Measurements from ENCODE around the gene ITGB1. TPM values are rescaled to one million over a fixed set of nuclear protein-coding genes. Genes with fewer than 3 reads are reported as not detected.
A peak's percentile ranks its signal among the peaks of the same experiment; 100 is the strongest.
"Not testable (repeated sequence)": the region's sequence is repeated elsewhere in the genome, so short reads cannot be mapped to it uniquely, and the experiment has no call there.

Gene ITGB1
- total RNA-seq, 1 experiment from 2014 or later, result 169 TPM

- DNase-seq (ENCODE audit: low spot score), result peak; percentile 59
Measured at GRCh38 chr10:32938554-32939061, 19.4 kb downstream of the ITGB1 start.

GRCh38 chr10:32937911-32938424, 20.1 kb downstream of the ITGB1 start:
- DNase-seq (ENCODE audit: low spot score), result no peak

- DNase-seq (ENCODE audit: low spot score), result no peak
Measured at GRCh38 chr10:32932225-32932729, 25.8 kb downstream of the ITGB1 start.

- no peak for DNase-seq (ENCODE audit: low spot score)
Measured at GRCh38 chr10:32931593-32931992, 26.4 kb downstream of the ITGB1 start.

- DNase-seq (ENCODE audit: low spot score), result no peak
Measured at GRCh38 chr10:32930036-32930435, 28.0 kb downstream of the ITGB1 start.

- no peak for DNase-seq (ENCODE audit: low spot score)
Measured at GRCh38 chr10:32929634-32930033, 28.4 kb downstream of the ITGB1 start.

GRCh38 chr10:32927750-32928149, 30.3 kb downstream of the ITGB1 start:
- no peak for DNase-seq (ENCODE audit: low spot score)

GRCh38 chr10:32923849-32924248, 34.2 kb downstream of the ITGB1 start:
- no peak for DNase-seq (ENCODE audit: low spot score)

- DNase-seq (ENCODE audit: low spot score), result no peak
Measured at GRCh38 chr10:32923134-32923533, 34.9 kb downstream of the ITGB1 start.

GRCh38 chr10:32922170-32922569, 35.9 kb downstream of the ITGB1 start:
- no peak for DNase-seq (ENCODE audit: low spot score)

- DNase-seq (ENCODE audit: low spot score), result not testable (repeated sequence)
Measured at GRCh38 chr10:32917817-32918216, 40.2 kb downstream of the ITGB1 start.

- no peak for DNase-seq (ENCODE audit: low spot score)
Measured at GRCh38 chr10:32911285-32912016, 46.6 kb downstream of the ITGB1 start.

- not testable (repeated sequence) for DNase-seq (ENCODE audit: low spot score)
Measured at GRCh38 chr10:32909970-32910369, 48.1 kb downstream of the ITGB1 start.

GRCh38 chr10:32909456-32909855, 48.6 kb downstream of the ITGB1 start:
- DNase-seq (ENCODE audit: low spot score), result no peak

GRCh38 chr10:32906595-32906994, 51.4 kb downstream of the ITGB1 start:
- no peak for DNase-seq (ENCODE audit: low spot score)

GRCh38 chr10:32905466-32905865, 52.6 kb downstream of the ITGB1 start:
- no peak for DNase-seq (ENCODE audit: low spot score)

GRCh38 chr10:32901815-32902214, 56.2 kb downstream of the ITGB1 start:
- no peak for DNase-seq (ENCODE audit: low spot score)

GRCh38 chr10:32895200-32895968, 62.6 kb downstream of the ITGB1 start:
- DNase-seq (ENCODE audit: low spot score), result not testable (repeated sequence)

- no peak for DNase-seq (ENCODE audit: low spot score)
Measured at GRCh38 chr10:32893916-32894664, 63.9 kb downstream of the ITGB1 start.

GRCh38 chr10:32893434-32893833, 64.6 kb downstream of the ITGB1 start:
- no peak for DNase-seq (ENCODE audit: low spot score)

GRCh38 chr10:32891261-32891660, 66.8 kb downstream of the ITGB1 start:
- no peak for DNase-seq (ENCODE audit: low spot score)

- no peak for DNase-seq (ENCODE audit: low spot score)
Measured at GRCh38 chr10:32890444-32890843, 67.6 kb downstream of the ITGB1 start.
